Measurements from ENCODE around the gene CAPN8.
"Not testable (repeated sequence)": the region's sequence is repeated elsewhere in the genome, so short reads cannot be mapped to it uniquely, and the experiment has no call there.

CAPN8 gene

GRCh38 chr1:223520200-223520599 lies 145.3 kb downstream of the CAPN8 start:
- no peak for DNase-seq

GRCh38 chr1:223519116-223519515 lies 146.4 kb downstream of the CAPN8 start:
- no peak for DNase-seq

- not testable (repeated sequence) for DNase-seq
These were observed 146.9 kb downstream of the CAPN8 start for GRCh38 chr1:223518553-223518952.

GRCh38 chr1:223515926-223516325 lies 149.6 kb downstream of the CAPN8 start:
- no peak for DNase-seq

GRCh38 chr1:223515421-223515820 lies 150.1 kb downstream of the CAPN8 start:
- no peak for DNase-seq

- DNase-seq: no peak
These were observed 150.9 kb downstream of the CAPN8 start for GRCh38 chr1:223514644-223515043.

GRCh38 chr1:223513309-223513708 lies 152.2 kb downstream of the CAPN8 start:
- DNase-seq: no peak

- no peak for DNase-seq
These were observed 153.4 kb downstream of the CAPN8 start for GRCh38 chr1:223512057-223512456.

GRCh38 chr1:223508796-223509195 lies 156.7 kb downstream of the CAPN8 start:
- DNase-seq: no peak

GRCh38 chr1:223504741-223505140 lies 160.8 kb downstream of the CAPN8 start:
- DNase-seq: no peak

GRCh38 chr1:223503348-223503747 lies 162.2 kb downstream of the CAPN8 start:
- no peak for DNase-seq

GRCh38 chr1:223500560-223501425 lies 164.7 kb downstream of the CAPN8 start:
- DNase-seq: no peak

- DNase-seq: no peak
These were observed 168.6 kb downstream of the CAPN8 start for GRCh38 chr1:223496883-223497282.

GRCh38 chr1:223494926-223495645 lies 170.4 kb downstream of the CAPN8 start:
- no peak for DNase-seq

- no peak for DNase-seq
These were observed 173.5 kb downstream of the CAPN8 start for GRCh38 chr1:223492044-223492443.
